Retinal pigment epithelial cell (primary cell): ENCODE data around the gene ESYT3.
"Not testable (repeated sequence)": the region's sequence is repeated elsewhere in the genome, so short reads cannot be mapped to it uniquely, and the experiment has no call there.

Experiments
- DNase-seq: peaks from one replicate; pipeline ENCODE4 v3.0.0-alpha.2; 2010; ENCODE audit warnings: low read depth
- H3K4me3 ChIP-seq: 2 replicates; pipeline ENCODE4 v1.5.1; 2011; ENCODE audit warnings: mild to moderate bottlenecking, low read length, control low read depth, moderate library complexity
- TF ChIP-seq, protein P1 (sequence below): conservative IDR thresholded peaks from 2 replicates; pipeline ENCODE4 v1.5.1; 2011; ENCODE audit warnings: low read depth, low read length, control low read depth, inconsistent platforms

The ESYT3 gene

GRCh38 chr3:138450704-138451424, 16.4 kb downstream of the ESYT3 start:
- DNase-seq, result no peak
- H3K4me3 ChIP-seq, result no peak overlapping the region
- TF ChIP-seq, protein P1, sequence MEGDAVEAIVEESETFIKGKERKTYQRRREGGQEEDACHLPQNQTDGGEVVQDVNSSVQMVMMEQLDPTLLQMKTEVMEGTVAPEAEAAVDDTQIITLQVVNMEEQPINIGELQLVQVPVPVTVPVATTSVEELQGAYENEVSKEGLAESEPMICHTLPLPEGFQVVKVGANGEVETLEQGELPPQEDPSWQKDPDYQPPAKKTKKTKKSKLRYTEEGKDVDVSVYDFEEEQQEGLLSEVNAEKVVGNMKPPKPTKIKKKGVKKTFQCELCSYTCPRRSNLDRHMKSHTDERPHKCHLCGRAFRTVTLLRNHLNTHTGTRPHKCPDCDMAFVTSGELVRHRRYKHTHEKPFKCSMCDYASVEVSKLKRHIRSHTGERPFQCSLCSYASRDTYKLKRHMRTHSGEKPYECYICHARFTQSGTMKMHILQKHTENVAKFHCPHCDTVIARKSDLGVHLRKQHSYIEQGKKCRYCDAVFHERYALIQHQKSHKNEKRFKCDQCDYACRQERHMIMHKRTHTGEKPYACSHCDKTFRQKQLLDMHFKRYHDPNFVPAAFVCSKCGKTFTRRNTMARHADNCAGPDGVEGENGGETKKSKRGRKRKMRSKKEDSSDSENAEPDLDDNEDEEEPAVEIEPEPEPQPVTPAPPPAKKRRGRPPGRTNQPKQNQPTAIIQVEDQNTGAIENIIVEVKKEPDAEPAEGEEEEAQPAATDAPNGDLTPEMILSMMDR, result no peak

GRCh38 chr3:138451595-138452162, 17.3 kb downstream of the ESYT3 start:
- no peak overlapping the region for H3K4me3 ChIP-seq
- TF ChIP-seq, protein P1, result no peak
- no peak for DNase-seq

DNA sequence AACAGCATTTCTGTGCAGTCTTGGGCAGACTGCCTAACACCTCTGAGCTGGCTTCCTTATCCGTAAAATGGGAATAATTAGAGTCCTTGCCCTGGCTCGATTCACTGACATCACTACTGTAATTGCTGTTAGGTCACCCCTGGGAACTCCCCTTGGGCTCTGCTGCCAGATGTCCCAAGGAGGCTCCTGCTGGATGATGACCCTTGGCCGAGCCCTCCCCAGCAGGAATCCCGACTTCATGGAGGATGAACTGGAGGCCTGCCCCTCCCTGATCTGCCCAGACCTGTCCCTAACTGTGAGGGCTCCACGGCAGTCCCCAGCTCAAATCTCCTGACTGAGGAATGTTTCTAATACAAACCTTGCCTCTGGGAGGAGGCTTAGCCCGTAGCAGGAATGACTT, 18.0 kb downstream of the ESYT3 start:
- DNase-seq, result no peak
- no peak overlapping the region for H3K4me3 ChIP-seq
- TF ChIP-seq, protein P1, result no peak

DNA sequence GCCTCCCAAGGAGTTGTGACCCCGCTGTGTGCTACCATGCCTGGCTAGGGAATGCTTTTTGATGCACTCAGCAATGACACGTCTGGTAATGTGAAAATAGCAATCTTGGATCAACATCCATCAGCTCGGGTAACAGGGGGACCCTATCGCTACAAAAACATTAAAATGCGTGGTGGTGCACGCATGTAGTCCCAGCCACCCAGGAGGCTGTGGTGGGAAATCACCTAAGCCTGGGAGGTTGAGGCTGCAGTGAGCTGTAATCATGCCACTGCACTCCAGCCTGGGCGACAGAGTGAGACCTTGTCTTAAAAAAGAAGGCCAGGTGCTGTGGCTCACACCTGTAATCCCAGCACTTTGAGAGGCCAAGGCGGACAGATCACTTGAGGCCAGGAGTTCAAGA, 19.5 kb downstream of the ESYT3 start:
- DNase-seq, result not testable (repeated sequence)

DNA sequence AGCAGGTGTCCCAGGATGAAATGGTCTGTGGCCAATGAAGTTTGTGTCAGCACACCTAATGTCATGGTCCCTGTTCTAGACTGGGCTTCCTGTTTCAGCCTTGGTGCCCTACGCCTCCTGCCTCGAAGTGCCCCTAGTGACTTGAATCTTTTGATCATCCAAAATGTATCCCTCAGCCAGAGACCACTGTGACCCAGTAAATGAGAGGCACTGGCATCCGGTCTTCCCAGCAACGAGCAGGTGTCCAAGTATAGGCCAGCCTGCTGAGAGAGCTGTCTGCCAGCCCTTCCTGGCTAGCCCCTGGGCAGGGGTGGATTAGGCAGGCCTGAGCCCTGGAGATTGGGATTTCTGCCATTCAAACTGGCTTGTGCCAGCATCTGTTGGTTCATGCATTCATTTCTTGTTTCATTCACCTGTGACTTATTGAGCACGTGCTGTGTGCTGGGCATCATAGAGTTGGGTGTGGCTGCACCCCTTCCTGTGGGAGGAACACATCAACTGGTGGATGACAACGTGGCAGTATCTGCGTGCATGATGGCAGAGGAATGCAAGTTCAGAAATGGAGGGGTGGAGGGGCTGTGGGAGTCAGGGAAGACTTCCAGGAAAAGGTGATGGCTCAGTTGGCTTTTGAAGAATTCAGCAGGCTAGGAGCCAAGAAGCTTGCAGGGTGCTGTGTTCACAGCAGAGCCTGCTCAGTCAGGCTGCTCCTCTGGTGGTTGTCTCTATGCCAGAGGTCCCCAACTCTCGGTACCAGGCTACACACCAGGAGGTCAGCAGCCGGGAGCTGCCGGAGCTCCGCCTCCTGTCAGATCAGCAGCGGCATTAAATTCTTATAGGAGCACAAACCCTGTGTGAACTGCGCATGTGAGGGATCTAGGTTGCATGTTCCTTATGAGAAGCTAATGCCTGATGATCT, 21.6 kb downstream of the ESYT3 start:
- no peak overlapping the region for H3K4me3 ChIP-seq
- TF ChIP-seq, protein P1, result no peak
- DNase-seq, result no peak

More for the DNA sequence above, 19.5 kb downstream of the ESYT3 start:
- H3K4me3 ChIP-seq, result not testable (repeated sequence)

GRCh38 chr3:138456961-138457862, 22.8 kb downstream of the ESYT3 start:
- no peak for DNase-seq
- TF ChIP-seq, protein P1, result no peak
- no peak overlapping the region for H3K4me3 ChIP-seq
